Right cardiac atrium (tissue), 5 donors: ENCODE measurements around the gene MRPS6. TPM values are rescaled to one million over a fixed set of nuclear protein-coding genes. Genes with fewer than 3 reads are reported as not detected.
A peak's percentile ranks its signal among the peaks of the same experiment; 100 is the strongest.

ENCODE experiments used
- ATAC-seq, 2 donors: fragments of 200-7000 bp; cut with Tn5 transposase; one replicate each; pipeline versions ENCODE4 v1.8.0 to v1.9.1; 2020; ENCODE audit warnings: moderate library complexity in 2 of 2, mild to moderate bottlenecking in 1 of 2
- DNase-seq, 3 donors: peaks; one replicate each; pipeline ENCODE4 v3.0.0-alpha.2; 2020
- H3K27ac ChIP-seq: one replicate; pipeline ENCODE4 v1.5.1; 2013; ENCODE audit warnings: mild to moderate bottlenecking, low read length, control low read depth, moderate library complexity
- H3K27me3 ChIP-seq: one replicate; pipeline ENCODE4 v1.6.1; 2013; ENCODE audit not compliant: control insufficient read depth, insufficient read depth
- H3K4me1 ChIP-seq: one replicate; pipeline ENCODE4 v1.6.1; 2013; ENCODE audit warnings: low read length; ENCODE audit not compliant: control insufficient read depth, insufficient read depth
- H3K4me3 ChIP-seq: one replicate; pipeline ENCODE4 v1.5.1; 2013; ENCODE audit warnings: low read length, control low read depth
- H3K9me3 ChIP-seq: one replicate; pipeline ENCODE4 v1.6.1; 2013; ENCODE audit warnings: low read length; ENCODE audit not compliant: control insufficient read depth
- WGBS: extraction: QIAGEN DNeasy Blood & Tissue Kit; methylation state at CpG from one replicate; pipeline ENCODE4 v1.1.7; 2013; 5-methylcytosine and 5-hydroxymethylcytosine counted together
- intact Hi-C, 4 donors: fragments of 100-400 bp; cut with DNase I; formaldehyde crosslinking; loops; one replicate each; pipeline versions ENCODE4 v1.11.0 to v1.14.0; 2022 to 2023
- polyA plus RNA-seq: library from polyadenylated mRNA; stranded (reverse); fragments of 200-250 nt; gene quantifications from one replicate; pipeline ENCODE4 v1.2.3, GENCODE V29; 2013
- total RNA-seq, 4 donors: library from RNA; stranded (reverse); fragmentation: NEBNext Ultra II Directional; extraction: Animal tissue kit (Norgen Biotek cat#: 25700); gene quantifications; one replicate each; pipeline ENCODE4 v1.2.1, GENCODE V29; 2021
- donor health status: healthy with polysubstance abuse.
- donor health status: DM: no; HTN: yes; CAD: no.
- donor health status: DM: no; HTN: no; CAD: no.
- donor health status: DM: no; HTN: yes; CAD: no; lungs with severe emphysema.
- donor health status: DM: yes; HTN: yes; CAD: no.

MRPS6 gene
- total and polyA plus RNA-seq, 5 donors, result 67.6 to 95.3 (median 74.6) TPM

GRCh38 chr21:34180826-34181359 is 107.5 kb downstream of the MRPS6 start:
- Histone ChIP-seq H3K27ac (peak overlapping the region; percentile 78), H3K4me3 (peak overlapping the region; percentile 45), H3K27me3 (no peaks in the 10 kb centered on the region), H3K9me3 (peaks cover 2% of the 10 kb centered on the region), H3K4me1 (peaks cover 3% of the 10 kb centered on the region)
- ATAC-seq, result peak; percentile 62
- peak in 1 of 3 donors; percentile 67 for DNase-seq
- 51% methylated on average over 10 of the region's 10 CpGs for WGBS
- intact Hi-C loops, result no loop called here

GRCh38 chr21:34181431-34182039 is 108.2 kb downstream of the MRPS6 start:
- peak overlapping the region; percentile 45 for H3K4me3 ChIP-seq
- ATAC-seq, result peak in 1 of 2 donors; percentile 45
- H3K9me3 ChIP-seq, result no peaks in the 10 kb centered on the region
- WGBS, result 74% methylated on average over 8 of the region's 8 CpGs
- H3K4me1 ChIP-seq, result peaks cover 5% of the 10 kb centered on the region
- H3K27ac ChIP-seq, result peak overlapping the region; percentile 31
- intact Hi-C loops, result no loop called here
- no peaks in the 10 kb centered on the region for H3K27me3 ChIP-seq
- peak in 2 of 3 donors; percentile 44 to 65 for DNase-seq

DNA sequence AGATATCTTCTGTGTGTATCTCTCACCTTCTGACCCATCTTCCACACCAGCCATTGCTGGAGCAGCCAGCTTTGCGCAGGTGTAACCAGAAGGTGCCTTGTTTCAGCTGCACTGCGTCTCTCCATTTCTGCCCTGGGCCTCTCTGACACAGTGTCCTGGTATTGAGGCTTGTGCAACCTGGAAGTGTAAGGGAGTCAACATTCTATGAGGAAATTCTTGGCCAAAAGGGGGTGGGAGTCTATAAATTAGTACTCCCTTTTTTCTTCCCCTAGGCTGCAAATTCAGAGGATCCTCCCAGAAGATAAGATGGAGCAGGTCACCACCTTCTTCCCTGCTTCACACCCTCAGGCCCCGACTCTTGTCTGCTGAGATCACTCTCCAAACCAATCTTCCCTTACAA is 109.1 kb downstream of the MRPS6 start:
- WGBS, result 97% methylated on average over 3 of the region's 3 CpGs
- H3K27ac ChIP-seq, result no peak overlapping the region
- H3K4me1 ChIP-seq, result peaks cover 4% of the 10 kb centered on the region
- DNase-seq (no peak), ATAC-seq (no peak)
- intact Hi-C loops, result no loop called here
- H3K9me3 ChIP-seq, result no peaks in the 10 kb centered on the region
- no peak overlapping the region for H3K4me3 ChIP-seq
- H3K27me3 ChIP-seq, result no peaks in the 10 kb centered on the region

GRCh38 chr21:34183331-34183928 is 110.1 kb downstream of the MRPS6 start:
- Histone ChIP-seq H3K27ac (no peak overlapping the region), H3K27me3 (no peaks in the 10 kb centered on the region), H3K4me1 (peaks cover 5% of the 10 kb centered on the region), H3K9me3 (no peaks in the 10 kb centered on the region), H3K4me3 (no peak overlapping the region)
- WGBS, result 75% methylated on average over 5 of the region's 5 CpGs
- DNase-seq (peak in 1 of 3 donors; percentile 50), ATAC-seq (peak in 1 of 2 donors; percentile 47)
- intact Hi-C loops, result no loop called here

GRCh38 chr21:34184232-34184631 is 110.9 kb downstream of the MRPS6 start:
- Histone ChIP-seq H3K4me1 (peaks cover 5% of the 10 kb centered on the region), H3K27ac (no peak overlapping the region), H3K4me3 (no peak overlapping the region), H3K27me3 (no peaks in the 10 kb centered on the region), H3K9me3 (no peaks in the 10 kb centered on the region)
- intact Hi-C loops, result no loop called here
- ATAC-seq (no peak), DNase-seq (no peak)
- 93% methylated on average over 5 of the region's 5 CpGs for WGBS

DNA sequence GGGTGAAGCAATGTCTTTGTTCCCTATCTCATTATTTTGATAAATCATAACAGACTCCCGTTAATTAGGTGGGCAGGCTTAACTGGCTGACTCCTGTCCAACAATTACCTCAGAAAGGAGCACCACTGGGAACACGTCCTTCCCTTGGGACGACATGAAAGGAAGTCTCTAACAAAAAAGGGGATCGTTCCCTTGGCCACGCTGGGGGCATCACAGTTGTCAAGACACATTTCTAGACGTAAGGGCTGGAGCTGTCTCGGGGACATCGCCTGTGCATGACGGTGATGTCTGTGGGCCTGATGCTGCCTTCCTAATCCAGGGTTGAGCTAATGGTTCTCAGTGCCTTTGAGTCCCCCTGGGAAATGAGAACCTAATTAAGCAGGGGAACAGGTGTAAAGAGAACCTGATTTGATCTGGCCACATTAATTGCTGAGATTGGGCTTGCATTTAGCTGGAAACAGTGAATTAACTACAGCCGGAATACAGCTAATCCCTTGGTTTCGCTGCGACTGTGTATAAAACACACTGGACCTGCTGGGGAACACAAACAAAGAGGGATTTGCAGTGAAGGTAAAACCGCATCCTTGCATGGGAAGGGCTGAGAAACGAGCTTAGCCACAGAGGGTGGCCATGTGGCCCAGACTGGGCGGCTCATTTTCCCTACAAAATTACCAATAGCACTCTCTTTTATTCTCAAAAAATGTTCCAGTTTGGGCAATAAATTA is 111.8 kb downstream of the MRPS6 start:
- Histone ChIP-seq H3K27me3 (no peaks in the 10 kb centered on the region), H3K9me3 (no peaks in the 10 kb centered on the region), H3K27ac (no peak overlapping the region), H3K4me3 (no peak overlapping the region), H3K4me1 (peaks cover 5% of the 10 kb centered on the region)
- intact Hi-C loops, result no loop called here
- 84% methylated on average over 15 of the region's 15 CpGs for WGBS
- DNase-seq (no peak), ATAC-seq (no peak)

GRCh38 chr21:34186109-34186719 is 112.8 kb downstream of the MRPS6 start:
- DNase-seq (peak in 2 of 3 donors; percentile 48 to 59), ATAC-seq (peak in 1 of 2 donors; percentile 72)
- intact Hi-C loops, result no loop called here
- Histone ChIP-seq H3K27me3 (no peaks in the 10 kb centered on the region), H3K27ac (no peak overlapping the region), H3K4me1 (peaks cover 5% of the 10 kb centered on the region), H3K4me3 (no peak overlapping the region), H3K9me3 (no peaks in the 10 kb centered on the region)
- 59% methylated on average over 12 of the region's 12 CpGs for WGBS

- Histone ChIP-seq H3K27ac (no peak overlapping the region), H3K4me1 (peaks cover 5% of the 10 kb centered on the region), H3K27me3 (no peaks in the 10 kb centered on the region), H3K9me3 (no peaks in the 10 kb centered on the region), H3K4me3 (no peak overlapping the region)
- DNase-seq (peak; percentile 56 to 78 (median 68)), ATAC-seq (peak; percentile 60 to 78)
- WGBS, result 53% methylated on average over 6 of the region's 6 CpGs
- intact Hi-C loops, result no loop called here
These were observed 114.6 kb downstream of the MRPS6 start for GRCh38 chr21:34187935-34188334.

GRCh38 chr21:34189506-34189905 is 116.1 kb downstream of the MRPS6 start:
- no peak overlapping the region for H3K27ac ChIP-seq
- H3K4me3 ChIP-seq, result no peak overlapping the region
- WGBS, result 79% methylated on average over 3 of the region's 3 CpGs
- H3K9me3 ChIP-seq, result no peaks in the 10 kb centered on the region
- intact Hi-C loops, result no loop called here
- H3K4me1 ChIP-seq, result peaks cover 5% of the 10 kb centered on the region
- no peaks in the 10 kb centered on the region for H3K27me3 ChIP-seq
- ATAC-seq, result no peak
- DNase-seq, result no peak

DNA sequence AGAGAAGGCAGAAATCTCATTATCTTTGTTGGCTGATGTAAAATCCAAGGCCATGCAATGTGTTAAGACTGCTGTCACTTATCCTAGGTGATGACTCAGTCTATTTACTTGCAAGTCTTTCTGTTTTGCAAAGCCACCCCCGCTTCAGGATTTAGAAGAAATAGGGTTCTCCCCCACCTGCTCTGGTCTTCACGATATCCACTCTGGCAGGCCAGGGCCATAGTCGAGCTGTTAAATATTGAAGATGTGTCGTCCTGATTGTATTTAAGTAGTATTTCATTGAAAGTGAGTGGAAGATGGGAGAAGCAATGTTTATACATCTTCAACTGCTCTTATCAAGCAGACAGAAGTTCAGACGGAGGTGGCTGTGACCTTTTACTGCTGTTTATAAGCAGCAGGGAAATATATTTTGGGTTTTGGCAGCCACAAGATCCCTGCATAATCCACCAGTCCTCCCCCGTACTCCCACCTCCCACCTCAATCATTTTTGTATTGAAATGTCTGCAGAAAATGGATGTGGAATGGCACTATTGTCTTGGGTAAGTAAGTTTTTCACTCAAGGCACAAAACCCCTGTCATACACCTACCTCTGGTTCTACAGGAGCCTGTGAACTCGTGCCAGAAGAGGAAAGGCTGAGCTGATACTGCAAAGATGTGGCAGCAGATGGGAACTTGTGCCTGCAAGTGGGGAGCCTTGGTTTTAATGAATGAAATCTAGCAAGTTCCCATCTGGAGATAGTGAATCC is 117.4 kb downstream of the MRPS6 start:
- H3K27me3 ChIP-seq, result no peaks in the 10 kb centered on the region
- ATAC-seq (no peak), DNase-seq (no peak)
- 71% methylated on average over 7 of the region's 7 CpGs for WGBS
- no peaks in the 10 kb centered on the region for H3K9me3 ChIP-seq
- H3K4me1 ChIP-seq, result peaks cover 5% of the 10 kb centered on the region
- intact Hi-C loops, result no loop called here
- no peak overlapping the region for H3K4me3 ChIP-seq
- H3K27ac ChIP-seq, result no peak overlapping the region
